22Rv1 (cell line): ENCODE measurements around the gene TRIM31.

Experiments used
- CTCF ChIP-seq: fragments of 450-650 bp; IDR thresholded peaks from 2 replicates; pipeline ENCODE4 v1.5.1; 2017; ENCODE audit warnings: mild to moderate bottlenecking
- ZFX ChIP-seq: fragments of 450-650 bp; IDR thresholded peaks from 2 replicates; pipeline ENCODE4 v1.6.1; 2017; ENCODE audit warnings: antibody characterized with exemption, borderline replicate concordance

- no peak for TF ChIP-seq CTCF
- no peak for TF ChIP-seq ZFX
Observed at GRCh38 chr6:30111266-30111856, 1.5 kb downstream of the TRIM31 start.
